Fibroblast of skin of abdomen (primary cell): ENCODE data around the gene TPM4.

Experiments
- DNase-seq: peaks from one replicate; pipeline ENCODE4 v3.0.0-alpha.2; 2013

The TPM4 gene

GRCh38 chr19:16041991-16042386 is 34.3 kb upstream of the TPM4 start:
- DNase-seq = no peak

- DNase-seq = no peak
Observed at GRCh38 chr19:16042533-16043085, 33.7 kb upstream of the TPM4 start.

GRCh38 chr19:16043156-16043757 is 33.0 kb upstream of the TPM4 start:
- no peak for DNase-seq

GRCh38 chr19:16044746-16045145 is 31.5 kb upstream of the TPM4 start:
- DNase-seq = no peak

- no peak for DNase-seq
Observed at GRCh38 chr19:16045171-16045570, 31.1 kb upstream of the TPM4 start.

GRCh38 chr19:16045893-16046292 is 30.4 kb upstream of the TPM4 start:
- no peak for DNase-seq

- DNase-seq = no peak
Observed at GRCh38 chr19:16048583-16048982, 27.7 kb upstream of the TPM4 start.

GRCh38 chr19:16051254-16052025 is 24.9 kb upstream of the TPM4 start:
- DNase-seq = peak; percentile 13

- DNase-seq = no peak
Observed at GRCh38 chr19:16052353-16052752, 23.9 kb upstream of the TPM4 start.

GRCh38 chr19:16057062-16057461 is 19.2 kb upstream of the TPM4 start:
- DNase-seq = no peak

- DNase-seq = no peak
Observed at GRCh38 chr19:16060294-16060693, 16.0 kb upstream of the TPM4 start.

- no peak for DNase-seq
Observed at GRCh38 chr19:16061943-16062342, 14.4 kb upstream of the TPM4 start.

- DNase-seq = no peak
Observed at GRCh38 chr19:16062789-16063188, 13.5 kb upstream of the TPM4 start.

GRCh38 chr19:16064209-16064889 is 11.9 kb upstream of the TPM4 start:
- no peak for DNase-seq

GRCh38 chr19:16066611-16067104 is 9.6 kb upstream of the TPM4 start:
- DNase-seq = peak; percentile 65

- peak; percentile 84 for DNase-seq
Observed at GRCh38 chr19:16067205-16067938, 8.9 kb upstream of the TPM4 start.

- no peak for DNase-seq
Observed at GRCh38 chr19:16068696-16069259, 7.5 kb upstream of the TPM4 start.

- no peak for DNase-seq
Observed at GRCh38 chr19:16069813-16070365, 6.4 kb upstream of the TPM4 start.

GRCh38 chr19:16070366-16070990 is 5.8 kb upstream of the TPM4 start:
- DNase-seq = no peak

- no peak for DNase-seq
Observed at GRCh38 chr19:16071072-16071691, 5.1 kb upstream of the TPM4 start.

- no peak for DNase-seq
Observed at GRCh38 chr19:16073481-16073880, 2.8 kb upstream of the TPM4 start.
